GM19324 (cell line): ENCODE measurements around the gene ANKRD39.
"Not testable (repeated sequence)": the region's sequence is repeated elsewhere in the genome, so short reads cannot be mapped to it uniquely, and the experiment has no call there.

ENCODE experiments used
- ATAC-seq: cut with Tn5 transposase; IDR thresholded peaks from one replicate; pipeline ENCODE4 v1.9.1; 2021; ENCODE audit warnings: mild to moderate bottlenecking, moderate library complexity; ENCODE audit not compliant: unreplicated experiment, low FRiP score

ANKRD39 gene

GRCh38 chr2:96815326-96816126, 42.3 kb downstream of the ANKRD39 start:
- peak; percentile 0 for ATAC-seq

GRCh38 chr2:96813656-96814055, 44.2 kb downstream of the ANKRD39 start:
- no peak for ATAC-seq

DNA sequence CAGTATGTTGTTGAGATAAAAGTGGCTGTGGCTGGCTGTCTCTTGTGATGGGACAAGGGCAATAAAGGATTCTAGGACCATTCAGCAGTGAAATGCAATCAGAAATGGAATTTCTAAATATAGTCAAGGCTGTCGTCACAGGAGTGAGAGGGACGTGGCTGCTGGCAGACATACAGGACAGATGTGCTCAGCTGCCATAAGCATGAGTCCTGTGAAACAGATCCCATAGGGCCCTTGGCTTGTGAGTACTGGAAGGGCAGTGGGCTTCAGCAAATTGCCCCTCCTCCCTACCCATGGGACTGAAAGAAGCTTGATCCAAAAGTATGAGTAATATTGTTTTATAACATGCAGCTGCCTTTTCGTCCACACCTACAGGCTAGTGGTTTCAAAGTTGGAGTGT, 45.9 kb downstream of the ANKRD39 start:
- ATAC-seq = no peak

DNA sequence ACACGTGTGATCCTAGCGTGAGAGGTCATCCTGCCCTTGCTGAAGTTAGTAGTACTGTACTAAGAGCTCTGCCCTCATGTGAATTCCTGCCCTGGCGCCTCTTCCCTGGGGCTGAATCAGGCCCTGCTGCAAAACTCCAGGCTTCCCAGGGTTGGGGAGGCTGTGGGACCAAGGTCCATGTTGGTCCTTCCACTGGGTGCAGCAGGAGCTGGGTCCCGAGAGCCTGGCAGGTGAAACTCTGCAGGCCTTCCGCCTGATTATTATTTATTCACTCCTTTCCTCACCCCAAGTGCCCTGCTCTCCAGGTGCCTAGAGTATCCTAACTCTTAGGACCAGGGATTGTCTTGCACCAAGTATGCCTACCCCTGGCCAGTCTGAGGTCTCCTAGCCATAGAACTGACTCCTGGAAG, 47.0 kb downstream of the ANKRD39 start:
- ATAC-seq = no peak

GRCh38 chr2:96809951-96810782, 47.6 kb downstream of the ANKRD39 start:
- ATAC-seq = no peak

GRCh38 chr2:96809216-96809882, 48.5 kb downstream of the ANKRD39 start:
- ATAC-seq = no peak

GRCh38 chr2:96808176-96808837, 49.5 kb downstream of the ANKRD39 start:
- ATAC-seq = no peak

- no peak for ATAC-seq
Observed at GRCh38 chr2:96807127-96807471, 50.7 kb downstream of the ANKRD39 start.

- peak; percentile 48 for ATAC-seq
Observed at GRCh38 chr2:96806468-96807126, 51.2 kb downstream of the ANKRD39 start.

DNA sequence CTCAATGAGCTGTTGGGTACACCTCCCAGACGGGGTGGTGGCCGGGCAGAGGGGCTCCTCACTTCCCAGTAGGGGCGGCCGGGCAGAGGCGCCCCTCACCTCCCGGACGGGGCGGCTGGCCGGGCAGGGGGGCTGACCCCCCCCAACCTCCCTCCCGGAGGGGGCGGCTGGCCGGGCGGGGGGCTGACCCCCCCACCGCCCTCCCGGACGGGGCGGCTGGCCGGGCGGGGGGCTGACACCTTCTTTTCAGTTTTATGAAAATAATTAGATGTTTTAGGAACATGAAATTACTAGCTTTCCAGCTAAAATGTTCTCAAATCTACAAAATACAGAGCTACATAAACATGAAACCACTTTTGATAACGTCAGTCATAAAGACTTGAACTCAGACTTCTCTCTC, 51.9 kb downstream of the ANKRD39 start:
- ATAC-seq = not testable (repeated sequence)

GRCh38 chr2:96804986-96805385, 52.8 kb downstream of the ANKRD39 start:
- ATAC-seq = no peak

DNA sequence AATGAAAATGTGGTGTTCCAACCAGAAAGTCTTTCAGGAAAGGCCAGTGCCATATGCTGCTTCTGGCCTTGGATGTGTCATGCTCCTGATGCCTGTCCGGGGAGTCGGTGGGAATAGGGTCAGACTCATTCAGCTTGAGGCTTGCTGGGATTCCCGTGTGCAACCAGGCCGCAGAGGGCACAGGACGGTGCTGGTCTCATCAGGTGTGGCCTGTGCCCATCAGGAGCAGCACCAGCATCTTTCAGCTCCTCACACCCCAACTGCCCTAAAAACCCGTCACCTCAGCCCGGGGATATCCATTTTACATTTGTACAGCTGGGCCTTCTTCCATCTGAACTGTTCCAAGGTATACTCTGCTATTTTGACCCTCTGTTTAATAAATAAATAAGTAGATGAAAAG, 55.1 kb downstream of the ANKRD39 start:
- no peak for ATAC-seq

GRCh38 chr2:96801786-96802595, 55.8 kb downstream of the ANKRD39 start:
- ATAC-seq = no peak

DNA sequence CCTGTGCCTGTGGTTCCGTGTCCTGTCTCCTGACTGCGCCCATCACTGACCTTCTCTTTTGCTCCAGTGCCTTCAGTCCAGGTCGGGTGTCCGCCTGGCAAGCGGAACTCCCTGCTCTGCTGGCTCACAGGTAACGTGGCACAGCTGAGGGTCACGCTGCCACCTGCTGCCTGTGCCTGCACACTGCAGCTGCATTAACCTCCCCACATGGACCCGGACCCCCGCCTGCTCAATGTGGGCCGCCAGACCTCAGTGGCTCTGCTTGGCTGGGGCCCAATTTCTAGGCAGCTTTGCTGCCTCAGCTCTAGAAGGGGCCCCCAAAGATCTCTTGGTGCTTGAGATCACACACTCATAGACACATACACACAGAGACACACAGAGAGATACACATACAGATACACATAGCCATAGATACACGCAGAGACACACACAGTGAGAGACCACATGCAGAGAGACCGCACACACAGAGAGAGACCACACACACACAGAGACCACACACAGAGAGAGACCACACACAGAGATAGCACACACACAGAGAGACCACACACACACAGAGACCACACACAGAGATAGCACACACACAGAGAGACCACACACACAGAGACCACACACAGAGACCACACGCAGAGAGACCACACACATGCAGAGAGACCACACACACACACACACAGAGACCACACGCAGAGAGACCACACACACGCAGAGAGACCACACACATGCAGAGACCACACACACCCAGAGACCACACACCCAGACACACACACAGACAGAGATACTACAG, 56.6 kb downstream of the ANKRD39 start:
- ATAC-seq = peak; percentile 72

- peak; percentile 11 for ATAC-seq
Observed at GRCh38 chr2:96800061-96801004, 57.5 kb downstream of the ANKRD39 start.

DNA sequence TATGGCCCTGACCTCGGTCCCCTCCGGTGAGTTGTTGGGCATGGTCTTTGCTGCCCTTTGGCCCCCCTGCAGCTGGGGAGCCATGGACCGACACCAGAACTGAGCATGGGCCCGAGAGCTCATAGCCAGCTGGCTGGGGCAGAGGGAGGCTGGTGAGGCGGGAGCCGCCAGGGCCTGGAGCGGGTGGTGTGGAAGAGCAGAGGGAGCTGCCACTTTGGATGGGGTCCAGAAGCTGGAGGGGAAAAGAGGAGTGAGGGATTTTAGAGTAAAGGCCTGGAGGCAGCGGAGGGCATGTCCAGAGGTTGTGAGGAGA, 58.2 kb downstream of the ANKRD39 start:
- no peak for ATAC-seq

DNA sequence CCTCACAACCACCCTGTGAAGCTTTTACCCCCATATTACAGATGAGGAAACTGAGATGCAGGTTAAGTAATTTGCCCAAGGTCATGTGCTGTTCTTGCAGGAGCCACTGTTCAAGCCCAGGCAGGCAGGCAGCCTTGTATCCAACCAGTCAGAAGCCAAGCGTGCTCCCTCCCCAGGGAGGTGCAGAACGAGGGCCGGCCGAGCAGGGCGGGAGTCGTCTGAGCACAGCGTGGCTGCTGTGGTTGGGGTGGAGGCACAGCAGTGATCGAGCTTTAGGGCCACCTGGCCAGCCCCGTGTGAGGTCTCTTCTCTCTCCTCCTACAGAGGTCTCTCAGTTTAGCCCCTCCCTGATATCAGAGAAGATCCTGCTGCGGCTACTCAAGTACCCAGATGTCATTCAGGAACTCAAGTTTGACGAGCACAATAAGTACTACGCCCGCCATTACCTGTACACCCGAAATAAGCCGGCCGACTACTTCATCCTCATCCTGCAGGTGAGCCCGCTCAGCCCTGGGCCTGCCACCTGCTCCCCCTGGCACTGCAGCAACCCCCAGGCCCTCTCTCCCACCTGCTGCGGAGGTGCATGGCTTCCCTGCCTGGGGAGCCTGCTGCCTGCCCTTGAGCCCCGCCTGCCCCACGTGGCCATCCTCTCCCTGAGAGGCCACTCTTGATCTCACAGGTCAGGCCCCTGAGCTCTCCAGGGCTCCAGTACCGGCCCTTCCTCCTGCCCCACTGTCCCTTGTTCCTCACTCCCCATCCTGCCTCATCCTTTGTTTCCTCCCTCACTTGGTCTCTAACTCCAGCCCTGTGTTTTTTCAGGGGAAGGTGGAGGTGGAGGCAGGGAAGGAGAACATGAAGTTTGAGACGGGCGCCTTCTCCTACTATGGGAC, 58.8 kb downstream of the ANKRD39 start:
- ATAC-seq = no peak
